Vagina (tissue), 2 donors: ENCODE data around the gene SHROOM2.

Experiments used
- POLR2AphosphoS5 ChIP-seq, 2 donors: sonication (generic); formaldehyde crosslinking; IDR thresholded peaks; one replicate each; pipeline ENCODE4 v1.9.0; 2017; ENCODE audit warnings: antibody characterized with exemption in 2 of 2, mild to moderate bottlenecking in 2 of 2, low read depth in 1 of 2; ENCODE audit not compliant: insufficient read depth in 1 of 2
- TF ChIP-seq, protein P1 (sequence below), 3 experiments: fragments of 450-650 bp in 2 of 3; fragments of 200-600 bp in 1 of 3; sonication (generic) in 1 of 3; IDR thresholded peaks; one replicate each; pipeline ENCODE4 v1.5.1; 2017 to 2019; ENCODE audit warnings: antibody characterized with exemption in 3 of 3, mild to moderate bottlenecking in 2 of 3, moderate library complexity in 2 of 3

DNA sequence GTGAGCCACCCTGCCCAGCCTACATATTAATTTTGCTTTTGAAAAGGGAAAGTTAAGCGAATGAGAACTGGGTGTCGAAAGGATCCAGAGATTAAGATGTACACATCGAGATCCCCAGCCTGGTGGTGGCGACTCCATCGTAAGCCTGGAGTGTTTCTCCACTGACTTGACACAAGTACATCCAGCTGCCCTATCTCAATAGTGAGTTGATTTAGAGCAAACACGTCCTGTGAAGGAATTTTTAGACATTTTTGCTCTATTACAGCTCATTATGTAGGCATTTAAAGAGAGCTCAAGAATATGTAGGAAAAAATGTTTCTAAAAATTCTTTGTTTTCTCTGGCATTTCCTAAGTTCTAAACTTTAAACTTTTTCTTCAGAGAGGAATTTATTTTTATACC lies 169.3 kb downstream of the SHROOM2 start:
- TF ChIP-seq, protein P1, sequence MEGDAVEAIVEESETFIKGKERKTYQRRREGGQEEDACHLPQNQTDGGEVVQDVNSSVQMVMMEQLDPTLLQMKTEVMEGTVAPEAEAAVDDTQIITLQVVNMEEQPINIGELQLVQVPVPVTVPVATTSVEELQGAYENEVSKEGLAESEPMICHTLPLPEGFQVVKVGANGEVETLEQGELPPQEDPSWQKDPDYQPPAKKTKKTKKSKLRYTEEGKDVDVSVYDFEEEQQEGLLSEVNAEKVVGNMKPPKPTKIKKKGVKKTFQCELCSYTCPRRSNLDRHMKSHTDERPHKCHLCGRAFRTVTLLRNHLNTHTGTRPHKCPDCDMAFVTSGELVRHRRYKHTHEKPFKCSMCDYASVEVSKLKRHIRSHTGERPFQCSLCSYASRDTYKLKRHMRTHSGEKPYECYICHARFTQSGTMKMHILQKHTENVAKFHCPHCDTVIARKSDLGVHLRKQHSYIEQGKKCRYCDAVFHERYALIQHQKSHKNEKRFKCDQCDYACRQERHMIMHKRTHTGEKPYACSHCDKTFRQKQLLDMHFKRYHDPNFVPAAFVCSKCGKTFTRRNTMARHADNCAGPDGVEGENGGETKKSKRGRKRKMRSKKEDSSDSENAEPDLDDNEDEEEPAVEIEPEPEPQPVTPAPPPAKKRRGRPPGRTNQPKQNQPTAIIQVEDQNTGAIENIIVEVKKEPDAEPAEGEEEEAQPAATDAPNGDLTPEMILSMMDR (IDR thresholded peaks at IDR 0.05), result no peak
- TF ChIP-seq POLR2AphosphoS5 (IDR thresholded peaks at IDR 0.05; ENCODE audit: insufficient read depth in 1 of 2, low read depth in 1 of 2), result no peak
